OCI-LY1 (cell line): ENCODE measurements around the gene HECW1.

Experiments
- H2AFZ ChIP-seq: fragments of 200-600 bp; sonication (generic), shearing (Covaris generic); 2 replicates; pipeline ENCODE4 v1.6.0; 2014; ENCODE audit warnings: antibody characterized with exemption, mild to moderate bottlenecking, low read length
- H3F3A ChIP-seq: fragments of 200-600 bp; sonication (generic), shearing (Covaris generic); 2 replicates; pipeline ENCODE4 v1.6.0; 2014; ENCODE audit warnings: mild to moderate bottlenecking, antibody characterized with exemption, low read length, moderate library complexity; ENCODE audit not compliant: insufficient read depth
- H3K27ac ChIP-seq: fragments of 200-600 bp; sonication (generic); 2 replicates; pipeline ENCODE4 v1.5.1; 2014; ENCODE audit warnings: low read length, mixed run types, mild to moderate bottlenecking, low read depth; ENCODE audit not compliant: poor library complexity, severe bottlenecking
- H3K27me3 ChIP-seq: fragments of 200-600 bp; sonication (generic); 2 replicates; pipeline ENCODE4 v1.6.0; 2014; ENCODE audit warnings: antibody characterized with exemption, mild to moderate bottlenecking, low read length, moderate library complexity; ENCODE audit not compliant: insufficient read depth
- H3K36me3 ChIP-seq: fragments of 200-600 bp; sonication (generic); 2 replicates; pipeline ENCODE4 v1.6.1; 2014; ENCODE audit warnings: mild to moderate bottlenecking, antibody characterized with exemption, low read length, moderate library complexity, mixed read lengths; ENCODE audit not compliant: insufficient read depth
- H3K4me1 ChIP-seq: fragments of 200-600 bp; sonication (generic); 2 replicates; pipeline ENCODE4 v1.5.1; 2014; ENCODE audit warnings: mild to moderate bottlenecking, low read length, moderate library complexity; ENCODE audit not compliant: insufficient read depth, severe bottlenecking
- H3K4me2 ChIP-seq: fragments of 200-600 bp; sonication (generic), shearing (Covaris generic); 2 replicates; pipeline ENCODE4 v1.6.1; 2014; ENCODE audit warnings: low read length
- H3K4me3 ChIP-seq: fragments of 200-600 bp; sonication (generic); 2 replicates; pipeline ENCODE4 v1.5.1; 2014; ENCODE audit warnings: low read length, low read depth, mild to moderate bottlenecking, mixed read lengths; ENCODE audit not compliant: poor library complexity, severe bottlenecking
- H3K79me2 ChIP-seq: fragments of 200-600 bp; shearing (Covaris generic); 2 replicates; pipeline ENCODE4 v1.6.1; 2016; ENCODE audit warnings: mixed run types, low read length, mixed read lengths; ENCODE audit not compliant: insufficient read depth
- H3K9ac ChIP-seq: fragments of 200-600 bp; sonication (generic), shearing (Covaris generic); 2 replicates; pipeline ENCODE4 v1.6.1; 2014; ENCODE audit warnings: mild to moderate bottlenecking, low read length, mixed read lengths
- H3K9me2 ChIP-seq: fragments of 200-600 bp; sonication (generic), shearing (Covaris generic); 2 replicates; pipeline ENCODE4 v1.6.1; 2014; ENCODE audit warnings: low read depth, mild to moderate bottlenecking, low read length, mixed read lengths
- H3K9me3 ChIP-seq: fragments of 200-600 bp; shearing (Covaris generic); 2 replicates; pipeline ENCODE4 v1.6.1; 2014; ENCODE audit warnings: low read length, mixed read lengths
- H4K20me1 ChIP-seq: fragments of 200-600 bp; sonication (generic), shearing (Covaris generic); 2 replicates; pipeline ENCODE4 v1.6.0; 2016; ENCODE audit warnings: mild to moderate bottlenecking, low read length; ENCODE audit not compliant: insufficient read depth
- CTCF ChIP-seq: fragments of 200-600 bp; sonication (generic), shearing (Covaris generic); IDR thresholded peaks from 2 replicates; pipeline ENCODE4 v1.5.1; 2017; ENCODE audit warnings: mild to moderate bottlenecking, antibody characterized with exemption, low read length, moderate library complexity, mixed read lengths
- EZH2 ChIP-seq: fragments of 200-600 bp; sonication (generic), shearing (Covaris generic); IDR thresholded peaks from 2 replicates; pipeline ENCODE4 v1.8.0; 2017; ENCODE audit warnings: borderline replicate concordance, mixed run types, mild to moderate bottlenecking, antibody characterized with exemption, low read length, moderate library complexity, mixed read lengths

The HECW1 gene

GRCh38 chr7:43247757-43248156, 135.3 kb downstream of the HECW1 start:
- Histone ChIP-seq H3K4me1 (no peaks in the 10 kb centered on the region), H3K9me2 (no peaks in the 10 kb centered on the region), H4K20me1 (no peaks in the 10 kb centered on the region), H3K9ac (no peak overlapping the region), H3K36me3 (no peaks in the 10 kb centered on the region), H3K4me2 (no peak overlapping the region), H2AFZ (no peak overlapping the region), H3K27me3 (no peaks in the 10 kb centered on the region), H3K27ac (no peak overlapping the region), H3F3A (no peaks in the 10 kb centered on the region; the same call in 1 of the 2 replicates), H3K79me2 (no peaks in the 10 kb centered on the region), H3K4me3 (no peak overlapping the region), H3K9me3 (no peaks in the 10 kb centered on the region)
- no peak for TF ChIP-seq EZH2
- TF ChIP-seq CTCF: no peak

DNA sequence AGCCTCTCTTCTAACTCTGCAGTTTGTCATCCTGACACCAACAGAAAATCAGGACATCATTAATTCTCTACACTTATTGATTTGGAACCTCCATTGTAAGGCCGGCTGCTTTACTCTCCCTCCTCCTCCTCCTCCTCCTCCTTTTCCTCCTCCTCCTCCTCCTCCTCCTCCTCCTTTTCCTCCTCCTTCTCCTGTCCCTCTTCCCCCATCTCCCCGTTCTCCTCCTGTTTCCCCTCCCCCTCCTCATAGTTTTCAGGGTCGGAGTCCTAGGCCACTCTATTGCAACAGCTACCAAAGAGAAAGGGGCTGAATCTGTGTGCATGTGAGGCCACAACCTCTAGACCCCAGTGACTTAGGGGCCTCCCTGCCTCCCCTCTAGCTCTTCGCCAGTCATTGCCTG, 136.1 kb downstream of the HECW1 start:
- H3K4me3 ChIP-seq: no peak overlapping the region

GRCh38 chr7:43248961-43249822, 136.7 kb downstream of the HECW1 start:
- H3K36me3 ChIP-seq: no peaks in the 10 kb centered on the region
- H3K4me3 ChIP-seq: no peak overlapping the region
- TF ChIP-seq CTCF (no peak), EZH2 (no peak)
- no peak overlapping the region for H3K27ac ChIP-seq
- H3K27me3 ChIP-seq: no peaks in the 10 kb centered on the region
- H3F3A ChIP-seq: no peaks in the 10 kb centered on the region; the same call in 1 of the 2 replicates
- H3K9me2 ChIP-seq: no peaks in the 10 kb centered on the region
- H3K4me1 ChIP-seq: no peaks in the 10 kb centered on the region
- H3K4me2 ChIP-seq: no peak overlapping the region
- H3K9me3 ChIP-seq: no peaks in the 10 kb centered on the region
- no peaks in the 10 kb centered on the region for H3K79me2 ChIP-seq
- no peak overlapping the region for H3K9ac ChIP-seq
- H2AFZ ChIP-seq: no peak overlapping the region
- H4K20me1 ChIP-seq: no peaks in the 10 kb centered on the region

More for the DNA sequence above, 136.1 kb downstream of the HECW1 start:
- Histone ChIP-seq H3K27me3 (no peaks in the 10 kb centered on the region), H3K4me1 (no peaks in the 10 kb centered on the region), H3K9ac (no peak overlapping the region), H4K20me1 (no peaks in the 10 kb centered on the region), H3K9me3 (no peaks in the 10 kb centered on the region), H3F3A (no peaks in the 10 kb centered on the region; the same call in 1 of the 2 replicates), H3K36me3 (no peaks in the 10 kb centered on the region), H3K79me2 (no peaks in the 10 kb centered on the region), H3K9me2 (no peaks in the 10 kb centered on the region), H3K4me2 (no peak overlapping the region), H3K27ac (no peak overlapping the region), H2AFZ (no peak overlapping the region)
- TF ChIP-seq EZH2: no peak
- no peak for TF ChIP-seq CTCF
